ENCODE data around the gene RNLS.

Gene RNLS

DNA sequence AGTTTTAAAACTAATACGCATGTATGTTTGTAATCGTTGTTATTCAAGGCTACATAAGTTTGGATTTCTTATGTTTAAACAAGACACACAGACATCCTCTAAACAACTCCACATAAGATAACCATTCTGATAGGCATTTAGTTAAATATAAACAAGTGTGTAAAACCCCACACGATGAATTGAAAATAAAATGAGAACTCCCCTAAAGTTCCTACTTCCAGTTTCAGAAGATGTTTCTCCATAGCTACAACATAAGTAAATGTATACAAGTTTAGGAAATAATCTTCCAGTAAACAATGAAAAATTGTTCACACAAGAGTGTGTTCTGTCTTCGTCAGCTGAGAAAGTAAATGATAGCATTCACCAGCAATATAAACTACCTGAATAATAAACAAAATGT lies 246.8 kb downstream of the RNLS start:
- in situ Hi-C loops (cut with MboI; ENCODE audit: low sequenced_read_pairs, unreplicated experiment), result no loop called here
- TF ChIP-seq, protein P1, sequence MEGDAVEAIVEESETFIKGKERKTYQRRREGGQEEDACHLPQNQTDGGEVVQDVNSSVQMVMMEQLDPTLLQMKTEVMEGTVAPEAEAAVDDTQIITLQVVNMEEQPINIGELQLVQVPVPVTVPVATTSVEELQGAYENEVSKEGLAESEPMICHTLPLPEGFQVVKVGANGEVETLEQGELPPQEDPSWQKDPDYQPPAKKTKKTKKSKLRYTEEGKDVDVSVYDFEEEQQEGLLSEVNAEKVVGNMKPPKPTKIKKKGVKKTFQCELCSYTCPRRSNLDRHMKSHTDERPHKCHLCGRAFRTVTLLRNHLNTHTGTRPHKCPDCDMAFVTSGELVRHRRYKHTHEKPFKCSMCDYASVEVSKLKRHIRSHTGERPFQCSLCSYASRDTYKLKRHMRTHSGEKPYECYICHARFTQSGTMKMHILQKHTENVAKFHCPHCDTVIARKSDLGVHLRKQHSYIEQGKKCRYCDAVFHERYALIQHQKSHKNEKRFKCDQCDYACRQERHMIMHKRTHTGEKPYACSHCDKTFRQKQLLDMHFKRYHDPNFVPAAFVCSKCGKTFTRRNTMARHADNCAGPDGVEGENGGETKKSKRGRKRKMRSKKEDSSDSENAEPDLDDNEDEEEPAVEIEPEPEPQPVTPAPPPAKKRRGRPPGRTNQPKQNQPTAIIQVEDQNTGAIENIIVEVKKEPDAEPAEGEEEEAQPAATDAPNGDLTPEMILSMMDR (IDR thresholded peaks at IDR 0.05; ENCODE audit: borderline replicate concordance, control extremely low read depth, extremely low read depth, insufficient read depth, missing control alignments), result no peak

GRCh38 chr10:88333248-88333630 lies 249.9 kb downstream of the RNLS start:
- TF ChIP-seq, protein P1 (IDR thresholded peaks at IDR 0.05; ENCODE audit: borderline replicate concordance, control extremely low read depth, extremely low read depth, insufficient read depth, missing control alignments), result no peak
- in situ Hi-C loops (cut with MboI; ENCODE audit: low sequenced_read_pairs, unreplicated experiment), result no loop called here
- no peak for DNase-seq (ENCODE audit: low spot score)

More for the DNA sequence above, 246.8 kb downstream of the RNLS start:
- DNase-seq (ENCODE audit: low spot score), result no peak

GRCh38 chr10:88332503-88333247 lies 250.4 kb downstream of the RNLS start:
- in situ Hi-C loops (cut with MboI; ENCODE audit: low sequenced_read_pairs, unreplicated experiment), result no loop called here
- no peak for DNase-seq (ENCODE audit: low spot score)

GRCh38 chr10:88330174-88330573 lies 252.9 kb downstream of the RNLS start:
- in situ Hi-C loops (cut with MboI; ENCODE audit: low sequenced_read_pairs, unreplicated experiment), result no loop called here
- TF ChIP-seq, protein P1 (IDR thresholded peaks at IDR 0.05; ENCODE audit: borderline replicate concordance, control extremely low read depth, extremely low read depth, insufficient read depth, missing control alignments), result no peak
- DNase-seq (ENCODE audit: low spot score), result no peak

More at GRCh38 chr10:88332503-88333247, 250.4 kb downstream of the RNLS start:
- TF ChIP-seq, protein P1 (IDR thresholded peaks at IDR 0.05; ENCODE audit: borderline replicate concordance, control extremely low read depth, extremely low read depth, insufficient read depth, missing control alignments), result no peak

DNA sequence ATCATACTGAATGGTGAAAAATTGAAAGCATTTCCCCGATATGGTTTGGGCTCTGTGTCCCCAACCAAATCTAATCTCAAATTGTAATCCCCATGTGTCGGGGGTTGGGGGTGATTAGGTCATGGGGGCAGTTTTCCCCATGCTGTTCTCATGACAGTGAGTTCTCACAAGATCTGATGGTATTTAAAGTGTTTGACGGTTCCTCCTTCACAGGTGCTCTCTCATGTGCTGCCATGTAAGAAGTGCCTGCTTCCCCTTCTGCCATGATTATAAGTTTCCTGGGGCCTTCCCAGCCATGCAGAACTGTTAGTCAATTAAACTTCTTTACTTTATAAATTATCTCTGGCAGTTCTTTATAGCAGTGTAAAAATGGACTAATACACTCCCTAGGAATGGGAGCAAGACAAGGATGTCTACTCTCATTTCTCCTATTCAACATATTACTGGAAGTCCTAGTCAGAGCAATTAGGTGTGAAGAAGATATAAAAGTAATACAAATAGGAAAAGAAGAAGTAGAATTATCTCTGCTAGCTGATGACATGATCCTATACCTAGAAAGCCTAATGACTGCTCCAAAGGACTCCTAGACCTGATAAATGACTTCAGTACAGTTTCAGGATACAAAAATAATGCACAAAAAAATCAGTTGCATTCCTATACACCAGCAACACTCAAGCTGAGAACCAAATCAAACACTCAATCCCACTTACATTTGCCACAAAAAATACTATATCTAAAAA lies 260.6 kb downstream of the RNLS start:
- DNase-seq (ENCODE audit: low spot score), result no peak
- in situ Hi-C loops (cut with MboI; ENCODE audit: low sequenced_read_pairs, unreplicated experiment), result no loop called here
- TF ChIP-seq, protein P1 (IDR thresholded peaks at IDR 0.05; ENCODE audit: borderline replicate concordance, control extremely low read depth, extremely low read depth, insufficient read depth, missing control alignments), result no peak

DNA sequence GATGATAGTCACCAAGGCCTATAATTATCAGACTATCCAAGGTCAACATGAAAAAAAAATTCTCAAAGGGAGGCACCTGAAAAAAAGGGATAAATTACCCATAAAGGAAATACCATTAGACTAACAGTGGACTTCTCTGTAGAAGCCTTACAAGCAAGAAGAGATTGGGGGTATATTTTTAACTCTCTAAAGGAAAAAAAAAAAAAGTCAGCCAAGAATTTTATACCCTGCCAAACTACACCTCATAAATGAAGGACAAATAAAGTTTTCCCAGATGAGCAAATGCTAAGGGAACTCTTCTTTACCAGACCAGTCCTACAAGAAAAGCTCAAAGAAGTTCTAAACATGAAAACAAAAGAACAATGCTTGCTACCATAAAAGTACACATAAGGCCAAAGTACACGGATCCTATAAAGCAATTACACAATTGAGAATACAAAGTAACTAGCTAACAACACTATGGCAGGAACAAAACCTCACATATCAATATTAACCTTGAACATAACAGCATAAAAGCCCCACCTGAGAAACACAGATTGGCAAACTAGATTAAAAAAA lies 263.1 kb downstream of the RNLS start:
- TF ChIP-seq, protein P1 (IDR thresholded peaks at IDR 0.05; ENCODE audit: borderline replicate concordance, control extremely low read depth, extremely low read depth, insufficient read depth, missing control alignments), result no peak
- no peak for DNase-seq (ENCODE audit: low spot score)
- in situ Hi-C loops (cut with MboI; ENCODE audit: low sequenced_read_pairs, unreplicated experiment), result no loop called here
